Measurements from ENCODE around the gene ASPSCR1. TPM values are rescaled to one million over a fixed set of nuclear protein-coding genes. Genes with fewer than 3 reads are reported as not detected.

Gene ASPSCR1
- total RNA-seq, 2 experiments from 2014 or later, result 77.8 to 89.1 TPM

GRCh38 chr17:82039695-82040299, 62.4 kb downstream of the ASPSCR1 start:
- no peak overlapping the region for H3K27ac ChIP-seq (ENCODE audit: low read depth, low read length, poor library complexity, severe bottlenecking)
- BruUV-seq (replicated peaks), result no TSS peak
- POLR2A ChIA-PET, result interaction anchor here (0.7 kb wide), 1 partner anchor 20 kb away, joined by 3 read pairs; no protein-coding TSS in a partner anchor
- H3K9me3 ChIP-seq (ENCODE audit: low read length), result no peaks in the 10 kb centered on the region
- H3K4me3 ChIP-seq (ENCODE audit: low read depth, low read length, poor library complexity, severe bottlenecking), result no peak overlapping the region
- no peak for TF ChIP-seq CTCF (conservative IDR thresholded peaks at IDR 0.05; ENCODE audit: low read length)
- no peak for TF ChIP-seq EZH2phosphoT487 (IDR thresholded peaks at IDR 0.05; ENCODE audit: borderline replicate concordance, low read depth, low read length)
- intact Hi-C loops (cut with micrococcal nuclease; ENCODE audit: unreplicated experiment), result loop anchor here (5.0 kb wide), 1 partner anchor 167 kb away; the partner anchor contains the start of gene ARHGDIA
- no peaks in the 10 kb centered on the region for H3K79me2 ChIP-seq (ENCODE audit: insufficient read depth, low read depth, low read length)
- H2AFZ ChIP-seq (ENCODE audit: low read length), result no peak overlapping the region
- no peaks in the 10 kb centered on the region for H3K36me3 ChIP-seq (ENCODE audit: insufficient read depth, low read length)
- peaks cover 19% of the 10 kb centered on the region for H3K4me1 ChIP-seq (ENCODE audit: insufficient read depth, low read length, poor library complexity, severe bottlenecking)
- CTCF ChIA-PET (ENCODE audit: unreplicated experiment), result no interaction called here
- 0 out of 2 replicates have a peak, but pooled peaks cover 5% of the 10 kb centered on the region for H4K20me1 ChIP-seq (ENCODE audit: insufficient read depth, low read length)
- DNase-seq (ENCODE audit: low spot score), result no peak
- no peak overlapping the region for H3K4me2 ChIP-seq (ENCODE audit: low read length)
- no peaks in the 10 kb centered on the region for H3K9me2 ChIP-seq (ENCODE audit: insufficient read depth, low read length)

GRCh38 chr17:82041144-82041814, 63.9 kb downstream of the ASPSCR1 start:
- Histone ChIP-seq H3K36me3 (ENCODE audit: insufficient read depth, low read length) (no peaks in the 10 kb centered on the region), H3K4me3 (ENCODE audit: low read depth, low read length, poor library complexity, severe bottlenecking) (no peak overlapping the region), H3K79me2 (ENCODE audit: insufficient read depth, low read depth, low read length) (no peaks in the 10 kb centered on the region), H4K20me1 (ENCODE audit: insufficient read depth, low read length) (0 out of 2 replicates have a peak, but pooled peaks cover 5% of the 10 kb centered on the region), H3K9me3 (ENCODE audit: low read length) (no peaks in the 10 kb centered on the region), H3K4me2 (ENCODE audit: low read length) (no peak overlapping the region), H3K4me1 (ENCODE audit: insufficient read depth, low read length, poor library complexity, severe bottlenecking) (peaks cover 17% of the 10 kb centered on the region), H3K27ac (ENCODE audit: low read depth, low read length, poor library complexity, severe bottlenecking) (no peak overlapping the region), H3K9me2 (ENCODE audit: insufficient read depth, low read length) (no peaks in the 10 kb centered on the region), H2AFZ (ENCODE audit: low read length) (no peak overlapping the region)
- intact Hi-C loops (cut with micrococcal nuclease; ENCODE audit: unreplicated experiment), result no loop called here
- DNase-seq (ENCODE audit: low spot score), result no peak
- no TSS peak for BruUV-seq (replicated peaks)
- POLR2A ChIA-PET, result interaction anchor here (0.7 to 1.0 kb wide), 2 partner anchors 29 to 59 kb away, joined by 3 to 4 read pairs; no protein-coding TSS in a partner anchor
- TF ChIP-seq CTCF (conservative IDR thresholded peaks at IDR 0.05; ENCODE audit: low read length) (no peak), EZH2phosphoT487 (IDR thresholded peaks at IDR 0.05; ENCODE audit: borderline replicate concordance, low read depth, low read length) (no peak)
- CTCF ChIA-PET (ENCODE audit: unreplicated experiment), result no interaction called here

- DNase-seq (ENCODE audit: low spot score), result no peak
- Histone ChIP-seq H3K4me1 (ENCODE audit: insufficient read depth, low read length, poor library complexity, severe bottlenecking) (peaks cover 10% of the 10 kb centered on the region), H3K36me3 (ENCODE audit: insufficient read depth, low read length) (no peaks in the 10 kb centered on the region), H4K20me1 (ENCODE audit: insufficient read depth, low read length) (no peaks in the 10 kb centered on the region), H3K9me2 (ENCODE audit: insufficient read depth, low read length) (no peaks in the 10 kb centered on the region), H2AFZ (ENCODE audit: low read length) (no peak overlapping the region), H3K79me2 (ENCODE audit: insufficient read depth, low read depth, low read length) (no peaks in the 10 kb centered on the region), H3K27ac (ENCODE audit: low read depth, low read length, poor library complexity, severe bottlenecking) (no peak overlapping the region), H3K4me3 (ENCODE audit: low read depth, low read length, poor library complexity, severe bottlenecking) (no peak overlapping the region), H3K9me3 (ENCODE audit: low read length) (no peaks in the 10 kb centered on the region), H3K4me2 (ENCODE audit: low read length) (no peak overlapping the region)
- BruUV-seq (replicated peaks), result no TSS peak
- CTCF ChIA-PET (ENCODE audit: unreplicated experiment), result no interaction called here
- POLR2A ChIA-PET, result no interaction called here
- intact Hi-C loops (cut with micrococcal nuclease; ENCODE audit: unreplicated experiment), result no loop called here
- TF ChIP-seq EZH2phosphoT487 (IDR thresholded peaks at IDR 0.05; ENCODE audit: borderline replicate concordance, low read depth, low read length) (no peak), CTCF (conservative IDR thresholded peaks at IDR 0.05; ENCODE audit: low read length) (no peak)
Observed at GRCh38 chr17:82042649-82043048, 65.2 kb downstream of the ASPSCR1 start.
